GM21526 (cell line): ENCODE results near the gene SNX25.

Experiments
- ATAC-seq: cut with Tn5 transposase; IDR thresholded peaks from one replicate; pipeline ENCODE4 v1.9.1; 2021; ENCODE audit warnings: moderate library complexity; ENCODE audit not compliant: unreplicated experiment, low FRiP score

Gene SNX25

GRCh38 chr4:185395956-185396723, 186.7 kb downstream of the SNX25 start:
- peak; percentile 74 for ATAC-seq

- ATAC-seq, result peak; percentile 3
Measured at GRCh38 chr4:185396724-185397385, 187.5 kb downstream of the SNX25 start, which contains the start of gene ANKRD37. TSS of gene ANKRD37 (plus strand) at chr4:185396841. CDS start at chr4:185396924, 83 bp downstream.

GRCh38 chr4:185398618-185399017, 189.2 kb downstream of the SNX25 start:
- no peak for ATAC-seq

- no peak for ATAC-seq
Measured at GRCh38 chr4:185399466-185399865, 190.1 kb downstream of the SNX25 start.

GRCh38 chr4:185404031-185404430, 194.6 kb downstream of the SNX25 start:
- ATAC-seq, result no peak

- ATAC-seq, result no peak
Measured at GRCh38 chr4:185405296-185405999, 196.1 kb downstream of the SNX25 start.

GRCh38 chr4:185408432-185408831, 199.0 kb downstream of the SNX25 start:
- no peak for ATAC-seq

GRCh38 chr4:185411849-185412248, 202.5 kb downstream of the SNX25 start:
- ATAC-seq, result no peak

- ATAC-seq, result no peak
Measured at GRCh38 chr4:185412412-185412811, 203.0 kb downstream of the SNX25 start.
